DMS53 (cell line): ENCODE data around the gene SELL.
"Not testable (repeated sequence)": the region's sequence is repeated elsewhere in the genome, so short reads cannot be mapped to it uniquely, and the experiment has no call there.

Experiments used
- DNase-seq: peaks from one replicate; lab custom pipeline; 2025; lab: John Stamatoyannopoulos, UW

The SELL gene

DNA sequence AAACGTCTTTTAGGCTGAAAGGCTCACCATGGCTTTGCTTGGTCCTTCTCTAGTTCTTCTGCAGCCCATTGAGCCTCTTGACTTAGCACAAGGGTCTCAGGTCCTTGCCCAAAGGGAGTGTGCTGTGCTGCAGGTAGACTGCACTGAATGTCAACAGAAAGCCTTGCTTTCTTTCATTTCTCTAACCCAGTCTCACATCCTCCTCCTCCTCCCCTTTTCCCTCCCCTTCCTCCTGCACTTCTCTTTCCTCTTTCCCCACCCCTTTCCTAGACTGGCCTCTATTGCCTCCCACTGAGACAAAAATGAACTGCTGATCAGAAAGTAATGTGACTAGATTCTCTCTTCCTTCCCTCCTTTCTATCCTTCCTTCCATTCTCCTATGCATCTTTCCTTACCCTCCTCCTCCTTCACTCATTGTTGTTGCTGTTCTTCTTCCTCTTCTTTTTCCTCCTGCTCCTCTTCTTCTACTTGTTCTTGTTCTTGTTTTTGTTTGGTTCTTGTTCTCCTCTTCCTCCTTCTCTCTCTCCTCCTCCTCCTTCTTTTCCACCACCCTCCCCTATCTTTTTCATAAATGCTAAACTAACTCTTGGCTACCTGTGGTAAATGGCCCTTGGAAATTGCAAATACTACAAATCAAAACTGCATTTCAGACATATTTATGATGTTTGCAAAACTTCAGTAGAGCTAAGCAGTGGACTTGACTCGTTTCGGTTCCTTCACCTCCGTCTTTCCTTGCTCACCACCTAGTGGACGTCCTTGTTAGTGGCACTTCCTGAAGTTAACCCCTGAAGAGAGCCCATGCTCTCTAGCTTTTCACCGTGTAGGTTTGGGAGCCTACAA is at the start of gene SELL:
Gene SELL (minus strand): TSS at position 152 of the 840 bp plus-strand sequence. CDS start 122 bp downstream, at position 30.
- peak; percentile 91 for DNase-seq

GRCh38 chr1:169759038-169759437 is 47.6 kb upstream of the SELL start:
- no peak for DNase-seq

GRCh38 chr1:169753549-169753948 is 42.1 kb upstream of the SELL start:
- no peak for DNase-seq

GRCh38 chr1:169750041-169750440 is 38.6 kb upstream of the SELL start:
- DNase-seq, result no peak

GRCh38 chr1:169746550-169746949 is 35.1 kb upstream of the SELL start:
- no peak for DNase-seq

- no peak for DNase-seq
Measured at GRCh38 chr1:169745015-169745861, 33.8 kb upstream of the SELL start.

DNA sequence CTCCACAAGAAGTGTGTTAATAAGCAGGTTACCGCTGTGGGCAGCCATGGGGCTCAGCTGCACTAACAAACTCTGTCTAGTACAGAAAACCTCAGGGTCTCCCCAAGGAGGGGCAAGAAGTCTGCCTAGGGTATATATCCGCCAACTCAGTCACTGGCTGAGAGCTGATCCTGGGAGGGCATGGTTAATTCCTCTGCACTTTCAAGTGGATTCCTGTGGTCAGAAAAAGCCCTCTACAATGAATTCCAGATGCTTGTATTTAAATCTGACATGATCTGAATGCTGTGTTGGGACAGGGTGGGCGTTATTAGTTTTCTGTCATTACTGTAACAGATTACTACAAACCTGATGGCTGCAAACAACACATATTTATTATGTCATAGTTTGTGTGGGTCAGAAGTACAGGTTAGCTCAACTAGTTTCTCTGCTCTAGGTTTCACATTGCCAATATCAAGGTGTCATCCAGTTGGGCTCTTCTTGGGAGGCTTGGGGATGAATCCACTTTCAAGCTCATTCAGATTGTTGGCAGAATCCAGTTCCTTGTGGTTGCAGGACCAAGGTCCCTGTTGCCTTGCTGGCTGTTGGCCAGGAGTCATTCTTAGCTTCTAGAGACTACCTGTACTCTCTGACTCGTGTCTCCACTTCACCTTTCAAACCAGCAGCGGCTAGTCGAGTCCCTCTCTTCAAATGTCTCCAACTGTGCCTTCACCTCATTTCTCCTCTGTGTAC is 30.4 kb upstream of the SELL start:
- peak; percentile 19 for DNase-seq

DNA sequence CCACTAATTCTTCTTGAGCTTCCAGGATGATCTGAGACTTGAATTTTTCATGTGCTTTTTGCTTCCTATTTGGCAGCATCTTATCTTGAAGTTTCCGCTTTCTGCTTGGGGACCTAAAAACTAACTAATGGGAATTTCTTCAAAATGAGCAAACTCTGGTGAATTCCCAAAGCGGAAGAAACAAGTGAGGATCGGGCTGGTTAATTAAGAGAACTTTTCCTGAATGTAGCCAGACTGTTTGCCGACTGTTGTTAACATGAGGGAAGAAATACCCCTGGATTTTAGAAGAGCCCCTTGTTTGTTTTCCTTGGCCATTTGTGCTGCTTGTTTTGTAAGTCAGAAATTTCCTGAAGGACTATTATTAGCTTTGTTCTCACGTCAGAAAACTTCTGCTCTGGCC is 28.6 kb upstream of the SELL start:
- no peak for DNase-seq

- DNase-seq, result no peak
Measured at GRCh38 chr1:169733924-169734323, 22.5 kb upstream of the SELL start, which contains the start of gene SELE. SELE (minus strand) TSS chr1:169734079; CDS start chr1:169733612, 467 bp downstream.

GRCh38 chr1:169731446-169731845 is 20.0 kb upstream of the SELL start:
- DNase-seq, result no peak

DNA sequence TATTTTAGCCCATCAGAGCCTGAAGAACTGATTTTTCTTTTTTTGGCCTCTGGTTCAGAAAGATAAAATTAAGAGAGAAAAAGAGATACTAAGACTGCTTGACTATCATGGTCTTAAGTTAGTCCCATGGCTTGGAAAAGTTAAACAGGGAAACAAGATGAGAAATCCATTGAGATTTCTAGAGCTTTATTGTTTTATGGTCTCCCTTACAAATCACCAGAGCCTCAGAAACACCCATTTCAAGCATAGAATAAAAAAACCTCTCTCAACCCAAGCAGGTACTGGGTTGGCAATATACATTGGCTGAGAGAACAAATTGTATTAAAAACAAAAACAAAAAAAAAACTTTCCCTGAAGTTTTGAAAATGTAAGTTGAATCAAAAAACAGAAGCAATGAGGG is 18.6 kb upstream of the SELL start:
- DNase-seq, result no peak

GRCh38 chr1:169727307-169727706 is 15.9 kb upstream of the SELL start:
- no peak for DNase-seq

DNA sequence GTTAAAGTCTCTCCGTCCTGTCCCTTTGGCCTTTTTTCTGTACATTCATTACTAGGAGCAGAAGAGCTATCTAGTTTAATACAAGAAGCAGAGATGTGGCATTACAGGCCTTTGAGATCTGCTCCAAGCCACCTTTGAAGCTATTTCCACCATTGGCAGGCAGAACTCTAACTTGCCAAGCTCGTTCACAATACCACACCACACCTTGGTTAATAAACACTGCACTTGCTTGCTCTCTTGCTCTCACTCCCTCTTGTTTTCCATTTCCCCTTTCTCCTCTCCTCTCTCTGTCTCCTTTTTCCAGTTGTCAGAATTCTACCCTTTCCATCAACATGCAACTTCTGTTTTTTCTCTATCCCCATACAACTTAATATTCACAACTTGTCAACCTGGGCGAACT is 15.4 kb upstream of the SELL start:
- DNase-seq, result no peak

- no peak for DNase-seq
Measured at GRCh38 chr1:169725930-169726329, 14.5 kb upstream of the SELL start.

DNA sequence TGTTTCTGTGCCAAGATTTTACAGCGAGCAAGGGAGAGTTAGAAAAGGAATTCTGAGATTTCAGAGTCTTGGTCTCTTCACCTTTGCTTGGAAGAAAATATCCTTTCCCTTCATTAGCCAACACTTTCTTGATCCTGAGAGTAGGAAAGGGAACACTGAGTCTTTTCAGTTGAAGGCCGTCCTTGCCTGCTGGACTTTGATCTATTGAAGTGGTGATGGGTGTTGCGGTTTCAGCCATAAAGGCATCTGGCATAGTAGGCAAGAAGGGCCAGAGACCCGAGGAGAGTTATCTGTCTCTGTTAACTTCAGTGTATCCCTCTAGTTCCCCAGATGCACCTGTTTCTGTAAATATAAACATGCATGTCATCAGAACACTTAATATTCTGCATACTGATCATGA is 12.7 kb upstream of the SELL start:
- peak; percentile 7 for DNase-seq

DNA sequence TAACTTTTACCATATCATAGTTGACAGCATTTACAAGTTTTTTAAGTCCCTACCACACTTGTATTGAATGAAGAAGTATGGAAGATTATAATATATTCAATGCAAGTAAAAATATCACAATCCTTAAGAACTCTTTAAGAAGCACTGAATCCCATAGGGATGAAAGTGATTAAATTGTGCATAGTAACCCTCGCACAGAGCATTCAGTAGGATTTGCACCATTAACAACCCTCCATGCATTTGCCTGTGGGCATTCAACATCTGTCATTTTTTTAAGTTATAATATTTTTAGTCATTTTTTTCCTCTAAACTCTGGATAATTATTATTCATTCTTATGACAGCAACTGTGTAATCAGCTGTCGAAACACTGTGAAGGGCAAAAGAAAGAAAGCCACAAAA is 12.3 kb upstream of the SELL start:
- no peak for DNase-seq

DNA sequence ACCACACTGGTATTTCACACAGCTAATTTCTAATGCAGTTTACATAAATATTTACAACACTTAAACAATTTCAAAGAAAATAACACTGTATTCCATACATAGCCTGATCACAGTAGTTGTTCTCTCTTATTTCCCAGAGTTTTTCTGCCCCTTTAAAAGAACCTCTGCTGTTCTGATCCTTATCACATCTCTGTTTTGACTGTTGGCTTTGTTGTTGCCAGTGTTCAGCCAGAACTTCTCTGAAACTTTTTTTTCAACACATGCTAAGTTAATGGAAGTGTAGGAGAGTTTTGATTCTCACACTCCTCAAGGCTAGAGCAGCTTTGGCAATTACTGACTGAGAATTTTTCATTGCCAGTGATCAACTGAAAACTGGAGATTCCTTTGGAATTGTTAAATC is 11.4 kb upstream of the SELL start:
- no peak for DNase-seq

- not testable (repeated sequence) for DNase-seq
Measured at GRCh38 chr1:169715100-169715499, 3.7 kb upstream of the SELL start.

DNA sequence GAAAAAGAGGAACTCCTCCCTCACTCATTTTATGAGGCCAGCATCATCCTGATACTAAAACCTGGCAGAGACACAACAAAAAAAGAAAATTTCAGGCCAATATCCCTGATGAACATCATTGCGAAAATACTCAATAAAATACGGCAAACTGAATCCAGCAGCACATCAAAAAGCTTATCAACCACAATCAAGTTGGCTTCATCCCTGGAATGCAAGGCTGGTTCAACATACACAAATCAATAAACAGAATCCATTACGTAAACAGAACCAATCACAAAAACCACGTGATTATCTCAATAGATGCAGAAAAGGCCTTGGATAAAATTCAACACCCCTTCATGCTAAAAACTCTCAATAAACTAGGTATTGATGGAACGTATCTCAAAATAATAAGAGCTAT is 1.7 kb upstream of the SELL start:
- DNase-seq, result not testable (repeated sequence)

DNA sequence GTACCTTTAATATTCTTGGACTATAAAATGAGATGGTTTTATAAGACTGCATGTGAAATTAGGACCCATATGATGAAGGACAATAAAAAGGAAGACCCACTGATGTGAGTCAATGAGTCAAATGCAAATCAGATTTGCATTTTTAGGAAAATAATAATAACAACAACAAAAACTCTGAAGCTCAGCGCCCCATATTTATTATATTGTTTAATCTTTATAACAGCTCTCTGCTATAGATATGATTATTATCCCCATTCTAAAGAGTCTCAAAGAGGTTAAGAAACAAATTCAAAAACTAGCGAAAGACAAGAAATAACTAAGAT is 850 bp upstream of the SELL start:
- DNase-seq, result no peak

DNA sequence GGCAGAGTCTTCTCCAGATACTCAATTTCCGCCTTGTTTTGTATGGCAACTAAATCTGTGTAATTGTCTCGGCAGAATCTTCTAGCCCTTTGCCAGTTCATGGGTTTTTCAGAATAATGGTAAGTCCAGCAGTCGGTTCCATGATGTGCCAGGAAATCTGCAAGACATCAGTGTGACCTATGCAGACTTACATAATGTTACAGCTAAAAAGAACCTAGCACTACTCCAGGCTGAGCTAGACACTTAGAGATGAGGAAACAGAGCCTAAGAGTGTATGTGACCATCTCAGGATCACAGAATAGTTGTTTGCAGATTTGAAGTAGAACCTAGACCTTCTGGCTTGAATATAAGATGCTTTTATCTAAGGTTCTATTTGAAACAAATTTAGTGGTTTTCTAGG is 2.8 kb downstream of the SELL start:
- no peak for DNase-seq

DNA sequence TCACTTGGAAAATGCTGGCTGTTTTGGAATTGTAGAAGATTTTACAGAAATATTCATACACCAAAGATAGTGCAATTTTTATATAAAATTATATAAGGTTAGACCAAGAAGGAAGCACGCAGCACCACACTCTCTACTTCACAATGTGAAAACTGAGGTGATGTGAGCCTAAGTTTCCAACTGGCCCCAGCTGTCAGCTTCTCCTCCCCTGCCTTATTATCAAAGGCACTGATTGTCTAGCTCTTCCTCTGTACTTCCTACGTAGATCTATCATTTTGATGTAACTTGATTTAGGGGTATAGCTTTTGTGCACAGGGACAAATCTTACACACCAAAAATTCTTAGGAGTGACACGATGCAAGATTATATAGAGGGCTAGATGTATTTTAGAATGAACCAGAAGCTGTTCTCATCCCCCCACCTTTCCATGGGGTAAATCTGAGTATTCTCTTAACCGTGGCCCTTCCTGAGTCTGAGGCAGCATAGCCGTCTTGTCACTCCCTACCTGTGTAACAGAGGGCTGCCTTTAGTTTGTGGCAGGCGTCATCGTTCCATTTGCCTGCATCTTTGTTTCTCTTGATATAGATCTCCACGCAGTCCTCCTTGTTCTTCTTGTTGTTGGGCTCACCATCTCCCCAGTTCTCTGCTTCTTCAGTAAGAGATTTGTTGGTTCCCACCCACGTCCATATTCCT is 3.4 kb downstream of the SELL start:
- no peak for DNase-seq
